IMR-90 (cell line): ENCODE measurements around the gene HOTAIR. TPM values are rescaled to one million over a fixed set of nuclear protein-coding genes. Genes with fewer than 3 reads are reported as not detected.

Source experiments
- ATAC-seq: fragments of 200-7000 bp; cut with Tn5 transposase; 2 replicates; pipeline ENCODE4 v1.9.1; 2020; ENCODE audit warnings: low read depth, mild to moderate bottlenecking, moderate library complexity
- BruUV-seq: library from RNA; stranded (reverse); fragments of 400-500 nt; replicated peaks from 2 replicates; lab custom pipeline; 2021; lab: Mats Ljungman, UMichigan
- CTCF ChIA-PET: fragments of 300-600 bp; formaldehyde crosslinking; extraction: SDS; loops from one replicate; lab custom pipeline; 2021; ENCODE audit warnings: antibody characterized with exemption; lab: Yijun Ruan, JAX
- POLR2A ChIA-PET: fragments of 300-600 bp; sonication (Branson Sonifier 250); formaldehyde crosslinking; loops from one replicate; lab custom pipeline; 2022; ENCODE audit warnings: antibody characterized with exemption; ENCODE audit not compliant: unreplicated experiment; lab: Charles Lee
- DNase-seq: peaks from one replicate; pipeline ENCODE4 v3.0.0; 2013
- H2AFZ ChIP-seq: replicated peaks from 2 replicates; pipeline ENCODE3; 2013; ENCODE audit warnings: low read length, mild to moderate bottlenecking; ENCODE audit not compliant: poor library complexity
- H2AK5ac ChIP-seq: 2 replicates; pipeline ENCODE4 v1.6.1; 2013; ENCODE audit warnings: low read depth, low read length, inconsistent platforms
- H2AK9ac ChIP-seq: replicated peaks from 2 replicates; pipeline ENCODE3; 2013; ENCODE audit warnings: mild to moderate bottlenecking, low read depth, low read length, moderate library complexity; ENCODE audit not compliant: poor library complexity
- H2BK120ac ChIP-seq: 2 replicates; pipeline ENCODE4 v1.6.1; 2013; ENCODE audit warnings: low read depth, low read length, inconsistent platforms
- H2BK15ac ChIP-seq: 3 replicates; pipeline ENCODE4 v1.6.1; 2013; ENCODE audit warnings: low read depth, low read length, inconsistent platforms
- H2BK20ac ChIP-seq: 2 replicates; pipeline ENCODE4 v1.6.1; 2013; ENCODE audit warnings: low read depth, mild to moderate bottlenecking, inconsistent platforms, low read length, moderate library complexity
- H2BK5ac ChIP-seq: 2 replicates; pipeline ENCODE4 v1.6.1; 2013; ENCODE audit warnings: mild to moderate bottlenecking, low read depth, low read length, inconsistent platforms; ENCODE audit not compliant: poor library complexity, severe bottlenecking
- H3K14ac ChIP-seq: replicated peaks from 2 replicates; pipeline ENCODE4 v1.6.1; 2013; ENCODE audit warnings: low read depth, low read length, inconsistent platforms
- H3K18ac ChIP-seq: 2 replicates; pipeline ENCODE4 v1.6.1; 2013; ENCODE audit warnings: low read depth, low read length, control low read depth
- H3K23ac ChIP-seq: 2 replicates; pipeline ENCODE4 v1.6.1; 2013; ENCODE audit warnings: low read depth, low read length, inconsistent platforms
- H3K27ac ChIP-seq: 2 replicates; pipeline ENCODE4 v1.5.1; 2013; ENCODE audit warnings: mild to moderate bottlenecking, control low read depth, low read length; ENCODE audit not compliant: insufficient read depth
- H3K27me3 ChIP-seq: 2 replicates; pipeline ENCODE4 v1.6.1; 2013; ENCODE audit warnings: low read length; ENCODE audit not compliant: control insufficient read depth, insufficient read depth
- H3K36me3 ChIP-seq: 2 replicates; pipeline ENCODE4 v1.6.1; 2013; ENCODE audit warnings: low read length, mixed read lengths; ENCODE audit not compliant: control insufficient read depth, insufficient read depth
- H3K4ac ChIP-seq: 2 replicates; pipeline ENCODE4 v1.6.1; 2013; ENCODE audit warnings: low read depth, low read length, inconsistent platforms
- H3K4me1 ChIP-seq: 2 replicates; pipeline ENCODE4 v1.6.1; 2013; ENCODE audit warnings: low read length, mixed read lengths; ENCODE audit not compliant: control insufficient read depth, insufficient read depth
- H3K4me2 ChIP-seq: 2 replicates; pipeline ENCODE4 v1.6.1; 2013; ENCODE audit warnings: low read depth, mild to moderate bottlenecking, control low read depth, low read length, moderate library complexity
- H3K4me3 ChIP-seq: 2 replicates; pipeline ENCODE4 v1.5.1; 2013; ENCODE audit warnings: low read depth, mild to moderate bottlenecking, control low read depth, low read length, moderate library complexity; ENCODE audit not compliant: insufficient read depth
- H3K56ac ChIP-seq: 2 replicates; pipeline ENCODE4 v1.6.1; 2013; ENCODE audit warnings: low read length, inconsistent platforms; ENCODE audit not compliant: insufficient read depth; ENCODE audit errors: extremely low read depth
- H3K79me1 ChIP-seq, 2 experiments: 2 replicates each; pipeline ENCODE4 v1.6.1; 2013; ENCODE audit warnings: low read length in 2 of 2, inconsistent platforms in 1 of 2, low read depth in 1 of 2
- H3K9ac ChIP-seq: 2 replicates; pipeline ENCODE4 v1.6.1; 2013; ENCODE audit warnings: low read depth, low read length, control low read depth
- H3K9me1 ChIP-seq: 2 replicates; pipeline ENCODE4 v1.6.1; 2013; ENCODE audit warnings: low read length, inconsistent platforms; ENCODE audit not compliant: insufficient read depth
- H3K9me3 ChIP-seq: 2 replicates; pipeline ENCODE4 v1.6.1; 2013; ENCODE audit warnings: low read length; ENCODE audit not compliant: control insufficient read depth, insufficient read depth
- H4K20me1 ChIP-seq: 2 replicates; pipeline ENCODE4 v1.6.1; 2013; ENCODE audit warnings: low read length, inconsistent platforms; ENCODE audit not compliant: insufficient read depth
- H4K5ac ChIP-seq: 2 replicates; pipeline ENCODE4 v1.6.1; 2013; ENCODE audit warnings: mild to moderate bottlenecking, low read depth, low read length, control low read depth
- H4K8ac ChIP-seq, 2 experiments: 2 replicates each; pipeline ENCODE4 v1.6.1; 2013; ENCODE audit warnings: low read depth in 2 of 2, low read length in 2 of 2, control low read depth in 1 of 2, inconsistent platforms in 1 of 2
- H4K91ac ChIP-seq: 2 replicates; pipeline ENCODE4 v1.6.1; 2013; ENCODE audit warnings: low read depth, low read length, inconsistent platforms; ENCODE audit not compliant: insufficient read depth
- FOS ChIP-seq: fragments of 150-350 bp; IDR thresholded peaks from 2 replicates; pipeline ENCODE4 v1.6.1; 2016; ENCODE audit warnings: low read depth, low read length
- NFE2L2 ChIP-seq: fragments of 150-350 bp; IDR thresholded peaks from 2 replicates; pipeline ENCODE4 v1.6.1; 2016; ENCODE audit warnings: low read depth, mild to moderate bottlenecking, low read length
- RAD21 ChIP-seq: IDR thresholded peaks from 2 replicates; pipeline ENCODE4 v1.6.1; 2012; ENCODE audit warnings: low read length, improper control_type of control experiment
- SMC3 ChIP-seq: fragments of 150-350 bp; IDR thresholded peaks from 2 replicates; pipeline ENCODE4 v1.6.1; 2016; ENCODE audit warnings: low read depth, mild to moderate bottlenecking, antibody characterized with exemption, low read length, moderate library complexity
- WGBS, 2 experiments: methylation state at CpG; one replicate each; pipeline versions ENCODE4 v1.1.5 to v1.1.7; 2013; ENCODE audit warnings: missing lambda C conversion rate in 2 of 2; ENCODE audit not compliant: insufficient read length in 1 of 2; ENCODE audit errors: extremely low coverage in 2 of 2; 5-methylcytosine and 5-hydroxymethylcytosine counted together
- dilution Hi-C: fragments of 300-500 bp; cut with HindIII; formaldehyde crosslinking; loops from one replicate; pipeline ENCODE4 v1.14.3; 2018; ENCODE audit warnings: low sequenced_read_pairs; ENCODE audit not compliant: unreplicated experiment
- in situ Hi-C: fragments of 300-500 bp; cut with MboI; formaldehyde crosslinking; loops from 3 replicates; pipeline ENCODE4 v1.14.3; 2019; ENCODE audit warnings: low sequenced_read_pairs, inconsistent platforms, mixed read lengths
- intact Hi-C: fragments of 100-400 bp; cut with micrococcal nuclease; formaldehyde crosslinking; loops from 2 replicates; pipeline ENCODE4 v1.10.0; 2022
- polyA plus RNA-seq, 3 experiments: library from polyadenylated mRNA; depleted of rRNA; stranded (reverse); fragments of >200 nt; gene quantifications; 2 replicates each; pipeline ENCODE4 v1.2.3, GENCODE V29; 2012; ENCODE audit warnings: low replicate concordance in 1 of 3
- total RNA-seq: library from RNA; depleted of rRNA; stranded (reverse); fragments of >200 nt; gene quantifications from 2 replicates; pipeline ENCODE4 v1.2.3, GENCODE V29; 2012

The HOTAIR gene
- total and polyA plus RNA-seq, 2 of the 4 experiments (the other 2 are of a cell fraction), result not detected

GRCh38 chr12:53954694-53955035 lies 20.1 kb downstream of the HOTAIR start, which contains the start of gene HOXC12:
Gene HOXC12 (plus strand): TSS chr12:53954903. CDS start chr12:53954930, 27 bp downstream.
- Histone ChIP-seq H3K4me2 (no peak within 1 kb of the TSS), H3K4me1 (no peaks in the 10 kb centered on the region), H3K23ac (no peak within 1 kb of the TSS), H2AK5ac (no peak within 1 kb of the TSS), H3K4ac (no peak within 1 kb of the TSS), H3K14ac (no peak within 1 kb of the TSS), H3K18ac (no peak within 1 kb of the TSS), H3K36me3 (no peaks in the 10 kb centered on the region), H3K9ac (no peak within 1 kb of the TSS), H4K5ac (no peak within 1 kb of the TSS), H3K27me3 (peaks cover 96% of the 10 kb centered on the region), H2BK20ac (no peak within 1 kb of the TSS), H4K91ac (no peak within 1 kb of the TSS), H3K56ac (no peak within 1 kb of the TSS), H3K4me3 (no peak within 1 kb of the TSS), H3K27ac (no peak within 1 kb of the TSS), H2AK9ac (no peak within 1 kb of the TSS), H2BK5ac (no peak within 1 kb of the TSS), H2BK120ac (no peak within 1 kb of the TSS), H2BK15ac (no peak within 1 kb of the TSS), H4K20me1 (no peaks in the 10 kb centered on the region), H3K79me1 (no peaks in the 10 kb centered on the region), H4K8ac (no peak within 1 kb of the TSS), H2AFZ (no peak within 1 kb of the TSS), H3K9me1 (no peaks in the 10 kb centered on the region), H3K9me3 (peaks cover 2% of the 10 kb centered on the region)
- BruUV-seq, result no TSS peak
- no peak for ATAC-seq
- intact Hi-C loops (no loop called here), dilution Hi-C loops (no loop called here), in situ Hi-C loops (no loop called here)
- CTCF ChIA-PET, result interaction anchor here (0.9 kb wide), 1 partner anchor 163 kb away, joined by 3 read pairs; no protein-coding TSS in a partner anchor
- no peak for TF ChIP-seq SMC3
- TF ChIP-seq NFE2L2, result no peak
- no peak for TF ChIP-seq FOS
- no peak for TF ChIP-seq RAD21
- POLR2A ChIA-PET, result no interaction called here
- no peak for DNase-seq
- WGBS, 2 experiments, result 0% methylated on average over 1 of the region's 20 CpGs; no CpG with 5 or more reads in 1 of the 2 experiments
